ENCODE results near the gene EEPD1. TPM values are rescaled to one million over a fixed set of nuclear protein-coding genes. Genes with fewer than 3 reads are reported as not detected.

EEPD1 gene
- total and polyA plus RNA-seq, 4 donors = 2.3 to 12.3 (median 7.1) TPM

DNA sequence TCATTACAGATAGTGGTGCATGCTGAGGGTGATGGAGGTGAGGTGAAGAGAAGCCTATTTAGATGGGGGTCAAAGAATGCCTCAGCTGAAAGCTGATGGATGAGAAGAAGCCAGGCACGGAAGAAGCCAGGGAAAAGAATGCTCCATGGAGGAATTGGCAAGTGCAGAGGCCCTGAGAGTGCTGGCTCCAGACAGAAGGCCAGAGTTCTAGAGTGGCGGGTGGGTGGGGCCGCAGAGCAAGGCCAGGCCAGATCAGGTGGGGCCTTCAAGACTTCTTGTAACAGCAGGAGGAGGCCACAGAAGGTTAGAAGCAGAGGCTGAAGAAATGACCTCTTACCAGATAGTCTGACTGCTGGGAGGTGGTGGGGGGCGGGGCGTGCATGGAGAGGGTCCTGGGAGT, 7.3 kb downstream of the EEPD1 start:
- Histone ChIP-seq H3K36me3 (ENCODE audit: control insufficient read depth in 4 of 4, insufficient read depth in 3 of 4, low read depth in 1 of 4, low read length in 3 of 4) (no peaks in the 10 kb centered on the region), H3K27ac (ENCODE audit: low read depth in 1 of 2, low read length in 2 of 2) (no peak overlapping the region), H3K4me3 (ENCODE audit: low read depth in 1 of 3, low read length in 3 of 3) (no peak overlapping the region), H3K9me3 (ENCODE audit: control insufficient read depth in 4 of 4, low read length in 3 of 4) (no peaks in the 10 kb centered on the region), H3K9ac (ENCODE audit: low read depth in 1 of 2, low read length in 2 of 2) (no peak overlapping the region), H3K27me3 (ENCODE audit: control insufficient read depth in 4 of 4, insufficient read depth in 4 of 4, low read length in 3 of 4) (no peaks in the 10 kb centered on the region), H3K4me1 (ENCODE audit: control insufficient read depth in 4 of 4, insufficient read depth in 4 of 4, low read length in 3 of 4) (peaks cover 14 to 53% (median 36%) of the 10 kb centered on the region in 4 donors)
- DNase-seq (ENCODE audit: low spot score) = no peak
- TF ChIP-seq, protein P1, sequence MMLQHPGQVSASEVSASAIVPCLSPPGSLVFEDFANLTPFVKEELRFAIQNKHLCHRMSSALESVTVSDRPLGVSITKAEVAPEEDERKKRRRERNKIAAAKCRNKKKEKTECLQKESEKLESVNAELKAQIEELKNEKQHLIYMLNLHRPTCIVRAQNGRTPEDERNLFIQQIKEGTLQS (IDR thresholded peaks at IDR 0.05) = no peak
- TF ChIP-seq GABPA (IDR thresholded peaks at IDR 0.05 in 1 of 2, conservative IDR thresholded peaks at IDR 0.05 in 1 of 2) = no peak
- TF ChIP-seq, protein P2, sequence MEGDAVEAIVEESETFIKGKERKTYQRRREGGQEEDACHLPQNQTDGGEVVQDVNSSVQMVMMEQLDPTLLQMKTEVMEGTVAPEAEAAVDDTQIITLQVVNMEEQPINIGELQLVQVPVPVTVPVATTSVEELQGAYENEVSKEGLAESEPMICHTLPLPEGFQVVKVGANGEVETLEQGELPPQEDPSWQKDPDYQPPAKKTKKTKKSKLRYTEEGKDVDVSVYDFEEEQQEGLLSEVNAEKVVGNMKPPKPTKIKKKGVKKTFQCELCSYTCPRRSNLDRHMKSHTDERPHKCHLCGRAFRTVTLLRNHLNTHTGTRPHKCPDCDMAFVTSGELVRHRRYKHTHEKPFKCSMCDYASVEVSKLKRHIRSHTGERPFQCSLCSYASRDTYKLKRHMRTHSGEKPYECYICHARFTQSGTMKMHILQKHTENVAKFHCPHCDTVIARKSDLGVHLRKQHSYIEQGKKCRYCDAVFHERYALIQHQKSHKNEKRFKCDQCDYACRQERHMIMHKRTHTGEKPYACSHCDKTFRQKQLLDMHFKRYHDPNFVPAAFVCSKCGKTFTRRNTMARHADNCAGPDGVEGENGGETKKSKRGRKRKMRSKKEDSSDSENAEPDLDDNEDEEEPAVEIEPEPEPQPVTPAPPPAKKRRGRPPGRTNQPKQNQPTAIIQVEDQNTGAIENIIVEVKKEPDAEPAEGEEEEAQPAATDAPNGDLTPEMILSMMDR (IDR thresholded peaks at IDR 0.05; ENCODE audit: low read depth, low read length, missing input control) = no peak
- TF ChIP-seq, protein P3, sequence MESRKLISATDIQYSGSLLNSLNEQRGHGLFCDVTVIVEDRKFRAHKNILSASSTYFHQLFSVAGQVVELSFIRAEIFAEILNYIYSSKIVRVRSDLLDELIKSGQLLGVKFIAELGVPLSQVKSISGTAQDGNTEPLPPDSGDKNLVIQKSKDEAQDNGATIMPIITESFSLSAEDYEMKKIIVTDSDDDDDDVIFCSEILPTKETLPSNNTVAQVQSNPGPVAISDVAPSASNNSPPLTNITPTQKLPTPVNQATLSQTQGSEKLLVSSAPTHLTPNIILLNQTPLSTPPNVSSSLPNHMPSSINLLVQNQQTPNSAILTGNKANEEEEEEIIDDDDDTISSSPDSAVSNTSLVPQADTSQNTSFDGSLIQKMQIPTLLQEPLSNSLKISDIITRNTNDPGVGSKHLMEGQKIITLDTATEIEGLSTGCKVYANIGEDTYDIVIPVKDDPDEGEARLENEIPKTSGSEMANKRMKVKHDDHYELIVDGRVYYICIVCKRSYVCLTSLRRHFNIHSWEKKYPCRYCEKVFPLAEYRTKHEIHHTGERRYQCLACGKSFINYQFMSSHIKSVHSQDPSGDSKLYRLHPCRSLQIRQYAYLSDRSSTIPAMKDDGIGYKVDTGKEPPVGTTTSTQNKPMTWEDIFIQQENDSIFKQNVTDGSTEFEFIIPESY (IDR thresholded peaks at IDR 0.05) = no peak
- no peak for TF ChIP-seq RXRA (IDR thresholded peaks at IDR 0.05)
- no peak for TF ChIP-seq JUND (IDR thresholded peaks at IDR 0.05)
- TF ChIP-seq, protein P4, sequence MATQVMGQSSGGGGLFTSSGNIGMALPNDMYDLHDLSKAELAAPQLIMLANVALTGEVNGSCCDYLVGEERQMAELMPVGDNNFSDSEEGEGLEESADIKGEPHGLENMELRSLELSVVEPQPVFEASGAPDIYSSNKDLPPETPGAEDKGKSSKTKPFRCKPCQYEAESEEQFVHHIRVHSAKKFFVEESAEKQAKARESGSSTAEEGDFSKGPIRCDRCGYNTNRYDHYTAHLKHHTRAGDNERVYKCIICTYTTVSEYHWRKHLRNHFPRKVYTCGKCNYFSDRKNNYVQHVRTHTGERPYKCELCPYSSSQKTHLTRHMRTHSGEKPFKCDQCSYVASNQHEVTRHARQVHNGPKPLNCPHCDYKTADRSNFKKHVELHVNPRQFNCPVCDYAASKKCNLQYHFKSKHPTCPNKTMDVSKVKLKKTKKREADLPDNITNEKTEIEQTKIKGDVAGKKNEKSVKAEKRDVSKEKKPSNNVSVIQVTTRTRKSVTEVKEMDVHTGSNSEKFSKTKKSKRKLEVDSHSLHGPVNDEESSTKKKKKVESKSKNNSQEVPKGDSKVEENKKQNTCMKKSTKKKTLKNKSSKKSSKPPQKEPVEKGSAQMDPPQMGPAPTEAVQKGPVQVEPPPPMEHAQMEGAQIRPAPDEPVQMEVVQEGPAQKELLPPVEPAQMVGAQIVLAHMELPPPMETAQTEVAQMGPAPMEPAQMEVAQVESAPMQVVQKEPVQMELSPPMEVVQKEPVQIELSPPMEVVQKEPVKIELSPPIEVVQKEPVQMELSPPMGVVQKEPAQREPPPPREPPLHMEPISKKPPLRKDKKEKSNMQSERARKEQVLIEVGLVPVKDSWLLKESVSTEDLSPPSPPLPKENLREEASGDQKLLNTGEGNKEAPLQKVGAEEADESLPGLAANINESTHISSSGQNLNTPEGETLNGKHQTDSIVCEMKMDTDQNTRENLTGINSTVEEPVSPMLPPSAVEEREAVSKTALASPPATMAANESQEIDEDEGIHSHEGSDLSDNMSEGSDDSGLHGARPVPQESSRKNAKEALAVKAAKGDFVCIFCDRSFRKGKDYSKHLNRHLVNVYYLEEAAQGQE (IDR thresholded peaks at IDR 0.05) = no peak
- no peak for TF ChIP-seq NR2F2 (IDR thresholded peaks at IDR 0.05)
- TF ChIP-seq, protein P5, sequence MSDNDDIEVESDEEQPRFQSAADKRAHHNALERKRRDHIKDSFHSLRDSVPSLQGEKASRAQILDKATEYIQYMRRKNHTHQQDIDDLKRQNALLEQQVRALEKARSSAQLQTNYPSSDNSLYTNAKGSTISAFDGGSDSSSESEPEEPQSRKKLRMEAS (IDR thresholded peaks at IDR 0.05) = no peak
- TF ChIP-seq FOXA1 (IDR thresholded peaks at IDR 0.05) = no peak
- no peak for TF ChIP-seq RAD21 (IDR thresholded peaks at IDR 0.05)
- no peak for TF ChIP-seq FOXA2 (IDR thresholded peaks at IDR 0.05)
- no peak for TF ChIP-seq HNF4G (IDR thresholded peaks at IDR 0.05)
- no peak for TF ChIP-seq SP1 (IDR thresholded peaks at IDR 0.05)
- no peak for TF ChIP-seq EGR1 (IDR thresholded peaks at IDR 0.05; ENCODE audit: low read depth in 2 of 2)
- TF ChIP-seq YY1 (IDR thresholded peaks at IDR 0.05) = no peak
- TF ChIP-seq HNF4A (conservative IDR thresholded peaks at IDR 0.05) = no peak
- 92% methylated on average over 5 of the region's 5 CpGs for WGBS

All from liver (tissue), 9 donors.